NCI-H1105 treated with DMSO at 0.1 percent for 48 hours (cell line): ENCODE data around the gene RFT1.

ENCODE experiments used
- DNase-seq: peaks from one replicate; lab custom pipeline; 2025; lab: John Stamatoyannopoulos, UW

The RFT1 gene

DNA sequence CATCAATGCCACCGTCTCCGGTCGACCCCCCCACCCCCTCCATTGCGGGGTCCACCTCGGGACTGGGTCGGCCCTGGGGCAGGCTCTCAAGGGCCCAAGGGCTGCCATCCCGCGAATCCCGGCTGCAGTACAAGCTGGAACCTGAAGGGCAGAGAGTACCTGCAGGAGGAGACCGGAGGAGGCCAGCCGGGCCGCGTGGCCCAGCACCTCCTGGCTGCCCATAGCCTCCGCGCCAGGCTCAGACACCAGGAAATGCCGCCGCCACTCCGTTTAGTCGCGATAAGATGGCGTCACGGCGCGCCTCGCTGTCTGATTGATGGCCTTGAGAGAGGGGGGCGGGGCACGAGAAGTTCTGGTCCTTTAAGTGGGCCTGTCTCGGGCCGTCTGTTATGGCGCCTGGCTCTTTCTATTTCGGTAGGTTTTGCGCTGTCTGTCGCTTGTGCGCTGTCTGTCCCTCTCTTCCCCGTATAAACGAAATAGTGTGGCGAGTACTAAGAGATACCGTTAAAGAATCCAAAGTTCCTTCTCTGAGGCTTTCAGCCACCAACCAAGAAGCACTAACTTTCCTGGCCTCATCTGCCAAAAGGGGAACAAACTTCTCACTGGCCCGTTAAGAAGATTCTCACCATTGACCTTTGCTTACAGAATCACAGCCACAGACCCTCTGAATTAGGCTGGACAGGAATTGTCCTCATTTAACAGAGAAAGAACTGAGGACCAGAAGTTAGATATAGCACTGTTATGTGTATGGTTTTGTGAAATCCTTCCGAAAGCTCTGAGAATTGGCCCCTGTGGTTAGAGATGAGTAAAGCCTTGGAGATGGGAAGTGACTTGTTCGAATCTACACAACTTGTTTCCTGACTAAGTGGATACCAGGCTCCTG, at the start of gene RFT1:
RFT1 (minus strand) TSS at position 257 of the 883 bp plus-strand sequence; CDS start at position 222, 35 bp downstream.
- peak; percentile 80 for DNase-seq

GRCh38 chr3:53179580-53179979, 49.3 kb upstream of the RFT1 start:
- DNase-seq, result no peak

GRCh38 chr3:53178246-53178645, 48.0 kb upstream of the RFT1 start:
- DNase-seq, result no peak

DNA sequence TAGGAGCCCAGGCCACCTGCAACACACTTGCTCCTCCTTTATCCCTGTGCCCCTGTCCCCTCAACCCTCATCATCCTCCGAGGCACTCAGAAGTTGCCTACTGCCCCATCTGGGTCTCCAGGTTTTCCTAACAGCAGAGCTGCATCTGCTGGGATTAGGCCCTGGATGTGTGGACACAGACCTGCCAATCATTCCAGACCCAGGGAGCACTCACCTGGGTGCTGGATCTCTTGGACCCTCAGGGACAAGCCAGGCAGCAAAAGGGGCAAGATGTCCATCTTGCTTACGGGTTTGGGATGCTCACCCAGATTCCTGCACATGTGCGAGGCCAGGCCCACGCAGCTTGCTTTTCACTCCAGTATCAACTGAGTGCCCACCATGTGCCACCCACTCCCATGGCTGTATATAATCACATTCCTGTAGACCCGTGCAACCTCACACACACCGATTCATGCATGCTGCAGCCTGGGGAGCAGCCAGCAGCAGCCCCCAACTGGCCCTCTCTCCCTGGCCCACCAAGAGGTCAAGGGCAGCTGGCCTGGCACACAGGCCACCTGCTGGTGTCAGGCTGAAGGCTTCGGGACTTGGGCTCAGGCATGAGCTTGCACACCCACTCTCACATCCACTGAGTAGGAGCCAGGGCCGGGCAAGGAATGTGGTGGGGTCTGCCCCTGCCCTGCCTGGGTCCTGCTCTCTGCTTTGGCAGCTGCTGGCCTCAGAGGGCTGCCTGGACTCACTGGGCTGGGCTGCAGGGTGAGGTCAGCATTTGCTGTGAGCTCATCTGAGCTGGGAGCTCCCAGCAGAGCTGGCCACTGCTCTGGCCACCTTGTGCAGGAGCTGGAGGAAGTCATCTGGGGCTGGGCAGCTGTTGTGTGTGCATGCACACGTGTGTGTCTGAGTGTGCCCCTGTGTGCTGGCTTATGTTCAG, 45.6 kb upstream of the RFT1 start:
- no peak for DNase-seq

- no peak for DNase-seq
These were observed 44.4 kb upstream of the RFT1 start for GRCh38 chr3:53174346-53175250.

DNA sequence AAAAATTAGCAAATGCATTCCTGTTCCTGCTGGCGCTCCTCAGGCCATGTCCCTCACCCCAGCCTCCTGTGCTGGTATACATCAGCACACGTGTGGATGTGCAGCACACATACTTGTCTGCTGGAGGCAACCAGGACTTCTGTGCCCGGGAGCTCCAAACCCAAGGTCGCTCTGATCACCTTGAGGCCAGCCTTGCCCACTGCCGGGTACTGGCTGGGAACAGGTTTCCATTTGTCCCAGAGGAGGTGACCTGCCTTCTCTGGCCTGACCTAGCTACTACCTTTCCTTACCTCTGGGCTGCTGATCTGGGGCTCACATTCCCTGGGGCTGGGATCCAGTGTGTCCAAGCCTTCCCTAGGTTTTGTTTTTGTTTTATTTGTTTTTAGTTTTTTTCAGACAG, 42.9 kb upstream of the RFT1 start:
- DNase-seq, result no peak

- DNase-seq, result no peak
These were observed 41.7 kb upstream of the RFT1 start for GRCh38 chr3:53171827-53172505.

GRCh38 chr3:53171064-53171418, 40.8 kb upstream of the RFT1 start:
- no peak for DNase-seq

- DNase-seq, result no peak
These were observed 40.3 kb upstream of the RFT1 start for GRCh38 chr3:53170325-53171063.

GRCh38 chr3:53169832-53170324, 39.6 kb upstream of the RFT1 start:
- DNase-seq, result no peak

- DNase-seq, result no peak
These were observed 39.0 kb upstream of the RFT1 start for GRCh38 chr3:53169045-53169831.

DNA sequence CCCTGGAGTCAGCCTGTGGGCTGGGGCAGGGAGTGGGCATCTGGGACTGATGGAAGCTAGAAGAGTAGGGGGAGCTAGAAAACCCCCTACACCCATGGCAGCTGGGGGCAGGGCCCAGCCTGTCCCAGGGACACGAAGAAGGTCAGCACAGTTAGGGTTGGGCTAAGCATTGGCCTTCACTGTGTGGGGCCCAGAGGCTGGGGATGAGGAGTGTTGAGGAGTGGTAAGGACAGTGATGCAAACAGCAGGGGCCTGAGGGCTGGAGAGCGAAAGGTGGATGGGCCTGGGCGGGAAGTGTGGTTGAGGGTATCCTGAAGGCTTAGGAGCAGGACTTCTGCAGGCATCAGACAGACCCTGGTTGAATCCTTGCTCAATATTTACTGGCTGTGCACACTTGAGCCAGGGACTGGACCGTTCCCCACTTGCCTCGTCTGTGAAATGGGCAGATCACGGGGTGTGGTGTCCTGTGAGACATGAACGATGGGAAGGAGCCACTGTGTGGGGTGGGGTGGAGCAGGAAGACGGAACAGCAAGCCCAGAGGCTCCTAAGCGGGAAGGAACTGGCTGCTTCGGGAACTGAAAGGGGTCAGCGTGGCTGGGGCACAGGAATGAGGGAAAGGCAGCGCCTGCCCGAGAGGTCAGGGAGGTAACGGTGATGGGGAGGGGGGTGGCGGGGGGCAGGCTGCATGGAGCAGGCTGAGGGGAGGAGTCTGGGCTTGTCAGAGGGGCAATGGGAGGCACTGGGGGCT, 38.1 kb upstream of the RFT1 start:
- DNase-seq, result no peak

DNA sequence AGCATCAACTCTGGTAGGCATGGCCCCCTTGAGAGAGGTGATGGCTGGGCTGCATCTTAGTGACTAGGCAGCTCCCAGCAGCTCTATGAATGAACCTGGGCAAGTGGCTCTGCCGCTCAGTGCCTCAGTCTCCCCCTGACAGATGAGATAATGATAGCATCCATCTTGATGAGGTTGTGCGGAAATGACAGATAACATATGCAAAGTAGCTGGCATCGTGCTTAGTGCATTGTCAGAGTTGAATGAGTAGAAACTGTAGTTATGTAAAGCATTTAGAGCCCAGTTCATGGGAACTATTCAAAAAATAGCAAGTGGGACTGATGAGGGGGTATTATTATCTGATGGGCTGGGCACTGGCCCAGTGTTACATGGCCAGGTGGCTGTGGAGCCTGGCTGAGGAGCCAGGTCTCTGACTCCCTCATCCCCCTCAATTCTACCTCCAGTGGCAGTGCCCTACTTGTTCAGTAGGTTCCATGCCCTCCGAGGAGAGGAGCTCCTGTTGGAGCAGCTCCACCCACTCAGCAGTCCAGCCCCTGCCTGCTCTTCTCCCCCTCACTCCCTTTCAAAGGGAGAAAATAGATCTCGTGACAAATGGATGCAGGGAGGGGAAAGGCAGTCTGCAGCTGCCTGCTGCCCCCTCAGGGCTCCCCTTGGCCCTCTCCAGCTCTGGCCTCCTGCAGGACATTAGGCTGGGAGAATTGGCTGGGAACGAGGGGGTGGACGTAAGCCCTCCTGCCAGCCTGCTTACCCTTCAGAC, 37.4 kb upstream of the RFT1 start:
- DNase-seq, result no peak

- no peak for DNase-seq
These were observed 36.6 kb upstream of the RFT1 start for GRCh38 chr3:53166781-53167291.

- DNase-seq, result no peak
These were observed 36.0 kb upstream of the RFT1 start for GRCh38 chr3:53166206-53166605.

- DNase-seq, result no peak
These were observed 34.7 kb upstream of the RFT1 start for GRCh38 chr3:53164911-53165310.

GRCh38 chr3:53163444-53164387, 33.5 kb upstream of the RFT1 start:
- DNase-seq, result no peak
